PC-3 (cell line): Measurements from ENCODE around the gene MCUB. TPM values are rescaled to one million over a fixed set of nuclear protein-coding genes. Genes with fewer than 3 reads are reported as not detected.
"Not testable (repeated sequence)": the region's sequence is repeated elsewhere in the genome, so short reads cannot be mapped to it uniquely, and the experiment has no call there.

Source experiments
- ATAC-seq: fragments of 200-7000 bp; cut with Tn5 transposase; 2 replicates; pipeline ENCODE4 v1.9.1; 2020; ENCODE audit warnings: mild to moderate bottlenecking, moderate library complexity
- BruUV-seq: library from RNA; stranded (reverse); fragments of 400-500 nt; replicated peaks from 2 replicates; lab custom pipeline; 2021; lab: Mats Ljungman, UMichigan
- CTCF ChIA-PET: fragments of 300-600 bp; sonication (Branson Sonifier 250); formaldehyde crosslinking; loops from one replicate; lab custom pipeline; 2022; ENCODE audit warnings: antibody characterized with exemption; lab: Charles Lee
- POLR2A ChIA-PET: fragments of 300-600 bp; sonication (Branson Sonifier 250); formaldehyde crosslinking; loops from one replicate; lab custom pipeline; 2022; ENCODE audit warnings: antibody characterized with exemption; ENCODE audit not compliant: unreplicated experiment; lab: Charles Lee
- DNase-seq: peaks from one replicate; pipeline ENCODE4 v3.0.0-alpha.2; 2015
- H2AFZ ChIP-seq: fragments of 300-600 bp; sonication (generic); 2 replicates; pipeline ENCODE4 v1.6.0; 2016; ENCODE audit warnings: antibody characterized with exemption, low read length
- H3F3A ChIP-seq: fragments of 300-600 bp; sonication (generic); one replicate; pipeline ENCODE4 v1.6.0; 2017; ENCODE audit warnings: antibody characterized with exemption, low read length, control low read depth, mild to moderate bottlenecking; ENCODE audit not compliant: unreplicated experiment
- H3K27ac ChIP-seq: fragments of 300-600 bp; sonication (generic); 2 replicates; pipeline ENCODE4 v1.5.1; 2016; ENCODE audit warnings: mild to moderate bottlenecking, low read length
- H3K27me3 ChIP-seq: fragments of 300-600 bp; sonication (generic); 2 replicates; pipeline ENCODE4 v1.6.1; 2016; ENCODE audit warnings: low read length, mixed read lengths
- H3K36me3 ChIP-seq: fragments of 300-600 bp; sonication (generic); 2 replicates; pipeline ENCODE4 v1.6.1; 2016; ENCODE audit warnings: low read depth, mixed run types, low read length, mixed read lengths
- H3K4me1 ChIP-seq: fragments of 300-600 bp; sonication (generic); 2 replicates; pipeline ENCODE4 v1.5.1; 2016; ENCODE audit warnings: low read length; ENCODE audit not compliant: insufficient read depth
- H3K4me2 ChIP-seq: fragments of 300-600 bp; sonication (generic); 2 replicates; pipeline ENCODE4 v1.6.0; 2016; ENCODE audit warnings: low read length
- H3K4me3 ChIP-seq: fragments of 300-600 bp; sonication (generic); 2 replicates; pipeline ENCODE4 v1.5.1; 2016; ENCODE audit warnings: mild to moderate bottlenecking, low read length, mixed read lengths
- H3K79me2 ChIP-seq: fragments of 300-600 bp; sonication (generic); 2 replicates; pipeline ENCODE4 v1.6.1; 2017; ENCODE audit warnings: low read length, mixed read lengths
- H3K9ac ChIP-seq: fragments of 300-600 bp; sonication (generic); 2 replicates; pipeline ENCODE4 v1.6.0; 2016; ENCODE audit warnings: mild to moderate bottlenecking, low read length
- H3K9me2 ChIP-seq: fragments of 300-600 bp; sonication (generic); replicated peaks from 2 replicates; pipeline ENCODE4 v1.6.1; 2016; ENCODE audit warnings: mixed run types, low read length, mixed read lengths
- H3K9me3 ChIP-seq: fragments of 300-600 bp; sonication (generic); 2 replicates; pipeline ENCODE4 v1.6.1; 2016; ENCODE audit warnings: low read length, mixed read lengths
- H4K20me1 ChIP-seq: fragments of 300-600 bp; sonication (generic); 2 replicates; pipeline ENCODE4 v1.6.1; 2016; ENCODE audit warnings: low read length, mixed read lengths
- EZH2 ChIP-seq: fragments of 300-600 bp; sonication (generic); IDR thresholded peaks from one replicate; pipeline ENCODE4 v1.6.1; 2017; ENCODE audit warnings: antibody characterized with exemption, mild to moderate bottlenecking, low read length; ENCODE audit not compliant: unreplicated experiment
- EZH2phosphoT487 ChIP-seq: fragments of 300-600 bp; sonication (generic); IDR thresholded peaks from 2 replicates; pipeline ENCODE4 v1.6.1; 2018; ENCODE audit warnings: mild to moderate bottlenecking, antibody characterized with exemption, low read length, borderline replicate concordance
- intact Hi-C: fragments of 100-400 bp; cut with micrococcal nuclease; formaldehyde crosslinking; loops from 2 replicates; pipeline ENCODE4 v1.9.0; 2023
- total RNA-seq: library from RNA; depleted of rRNA; stranded (reverse); fragments of >200 nt; gene quantifications from 2 replicates; pipeline ENCODE4 v1.2.3, GENCODE V29; 2014
- TF ChIP-seq, protein P1 (sequence below): fragments of 300-600 bp; sonication (generic); conservative IDR thresholded peaks from 2 replicates; pipeline ENCODE4 v1.5.1; 2017; ENCODE audit warnings: antibody characterized with exemption, low read depth, mild to moderate bottlenecking, low read length

The MCUB gene
- total RNA-seq, 1 experiment from 2014 or later, result 18.4 TPM

DNA sequence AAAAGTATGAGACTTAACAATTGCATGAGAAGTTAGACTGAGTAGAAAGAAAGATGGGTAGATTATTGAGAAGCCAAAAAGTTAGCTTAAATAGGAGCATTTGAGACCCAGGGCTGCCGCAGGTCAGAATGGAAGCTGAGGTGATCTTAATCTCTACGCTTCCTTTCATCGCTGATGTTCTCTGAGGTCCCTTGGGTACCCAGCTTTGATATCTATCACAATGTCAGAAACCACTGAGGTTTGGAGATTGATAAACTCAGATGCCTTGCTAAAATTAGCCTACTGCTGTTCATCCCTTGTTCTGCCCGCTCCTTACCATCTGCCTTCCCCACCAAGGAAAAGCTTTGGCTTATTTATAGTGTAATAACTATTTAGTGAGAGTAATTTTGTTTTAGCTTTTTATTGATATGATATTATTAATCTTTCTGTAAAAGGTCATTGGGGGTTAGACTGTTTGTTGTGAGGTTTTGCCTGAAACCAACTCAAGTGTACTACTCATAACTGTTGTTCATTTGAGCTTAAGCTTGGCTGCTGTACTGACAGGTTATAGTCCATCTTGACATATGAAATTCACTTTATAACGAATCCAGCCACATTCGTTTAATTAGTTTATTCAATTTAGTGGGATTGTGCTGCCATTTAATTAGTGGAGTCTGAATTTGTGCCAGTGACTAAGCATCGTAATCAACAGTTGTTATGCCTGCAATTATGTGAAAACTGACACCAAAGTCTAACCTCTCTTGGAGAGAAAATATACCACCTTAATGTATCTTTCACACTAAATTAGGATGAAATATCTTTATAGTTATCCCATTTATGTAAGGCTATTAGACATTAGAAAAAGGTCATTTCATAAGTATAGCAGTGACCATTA is 15.1 kb downstream of the MCUB start:
- CTCF ChIA-PET, result no interaction called here
- no TSS peak for BruUV-seq

DNA sequence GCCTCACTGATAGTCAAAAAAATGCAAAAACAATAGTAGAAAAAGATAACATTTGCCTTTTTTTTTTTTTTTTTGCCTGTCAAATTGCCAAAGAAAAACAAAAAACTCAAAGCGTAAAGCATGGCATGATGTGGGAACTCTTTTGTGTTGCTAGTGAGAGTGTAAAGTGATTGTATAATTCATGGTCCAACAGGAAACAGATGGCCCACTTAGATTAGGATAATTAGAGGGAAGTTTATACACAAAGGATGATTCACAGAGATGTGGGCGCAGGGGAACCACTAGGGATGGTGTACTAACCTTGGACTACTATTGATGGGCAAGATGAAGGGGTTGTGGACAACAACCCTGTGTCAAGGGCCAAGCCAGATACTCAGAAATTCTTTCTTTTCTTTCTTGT is 16.4 kb downstream of the MCUB start:
- H3K4me1 ChIP-seq, result no peaks in the 10 kb centered on the region
- H3K79me2 ChIP-seq, result no peaks in the 10 kb centered on the region
- ATAC-seq, result no peak
- no peak overlapping the region for H2AFZ ChIP-seq
- H3K9ac ChIP-seq, result no peak overlapping the region
- H3K27ac ChIP-seq, result no peak overlapping the region
- H3K36me3 ChIP-seq, result no peaks in the 10 kb centered on the region
- ChIA-PET CTCF (no interaction called here), POLR2A (no interaction called here)
- H3K4me3 ChIP-seq, result no peak overlapping the region
- H3K27me3 ChIP-seq, result no peaks in the 10 kb centered on the region
- H3K9me3 ChIP-seq, result no peaks in the 10 kb centered on the region
- TF ChIP-seq EZH2 (no peak), EZH2phosphoT487 (no peak)
- TF ChIP-seq, protein P1, sequence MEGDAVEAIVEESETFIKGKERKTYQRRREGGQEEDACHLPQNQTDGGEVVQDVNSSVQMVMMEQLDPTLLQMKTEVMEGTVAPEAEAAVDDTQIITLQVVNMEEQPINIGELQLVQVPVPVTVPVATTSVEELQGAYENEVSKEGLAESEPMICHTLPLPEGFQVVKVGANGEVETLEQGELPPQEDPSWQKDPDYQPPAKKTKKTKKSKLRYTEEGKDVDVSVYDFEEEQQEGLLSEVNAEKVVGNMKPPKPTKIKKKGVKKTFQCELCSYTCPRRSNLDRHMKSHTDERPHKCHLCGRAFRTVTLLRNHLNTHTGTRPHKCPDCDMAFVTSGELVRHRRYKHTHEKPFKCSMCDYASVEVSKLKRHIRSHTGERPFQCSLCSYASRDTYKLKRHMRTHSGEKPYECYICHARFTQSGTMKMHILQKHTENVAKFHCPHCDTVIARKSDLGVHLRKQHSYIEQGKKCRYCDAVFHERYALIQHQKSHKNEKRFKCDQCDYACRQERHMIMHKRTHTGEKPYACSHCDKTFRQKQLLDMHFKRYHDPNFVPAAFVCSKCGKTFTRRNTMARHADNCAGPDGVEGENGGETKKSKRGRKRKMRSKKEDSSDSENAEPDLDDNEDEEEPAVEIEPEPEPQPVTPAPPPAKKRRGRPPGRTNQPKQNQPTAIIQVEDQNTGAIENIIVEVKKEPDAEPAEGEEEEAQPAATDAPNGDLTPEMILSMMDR, result no peak
- intact Hi-C loops, result no loop called here
- no peaks in the 10 kb centered on the region for H3K9me2 ChIP-seq
- BruUV-seq, result no TSS peak
- no peaks in the 10 kb centered on the region for H4K20me1 ChIP-seq
- no peak for DNase-seq
- H3F3A ChIP-seq, result no peaks in the 10 kb centered on the region
- no peak overlapping the region for H3K4me2 ChIP-seq

More for the DNA sequence above, 15.1 kb downstream of the MCUB start:
- H3K79me2 ChIP-seq, result no peaks in the 10 kb centered on the region
- no peak overlapping the region for H3K27ac ChIP-seq
- ATAC-seq, result no peak
- H3F3A ChIP-seq, result no peaks in the 10 kb centered on the region
- no peaks in the 10 kb centered on the region for H3K4me1 ChIP-seq
- no peaks in the 10 kb centered on the region for H3K9me3 ChIP-seq
- DNase-seq, result no peak
- H3K27me3 ChIP-seq, result no peaks in the 10 kb centered on the region
- no peak overlapping the region for H3K4me3 ChIP-seq
- no peaks in the 10 kb centered on the region for H3K36me3 ChIP-seq
- H2AFZ ChIP-seq, result no peak overlapping the region
- no peaks in the 10 kb centered on the region for H4K20me1 ChIP-seq
- intact Hi-C loops, result no loop called here
- TF ChIP-seq EZH2 (no peak), EZH2phosphoT487 (no peak)
- TF ChIP-seq, protein P1, result no peak
- no peak overlapping the region for H3K9ac ChIP-seq
- no peak overlapping the region for H3K4me2 ChIP-seq
- no peaks in the 10 kb centered on the region for H3K9me2 ChIP-seq
- POLR2A ChIA-PET, result no interaction called here

DNA sequence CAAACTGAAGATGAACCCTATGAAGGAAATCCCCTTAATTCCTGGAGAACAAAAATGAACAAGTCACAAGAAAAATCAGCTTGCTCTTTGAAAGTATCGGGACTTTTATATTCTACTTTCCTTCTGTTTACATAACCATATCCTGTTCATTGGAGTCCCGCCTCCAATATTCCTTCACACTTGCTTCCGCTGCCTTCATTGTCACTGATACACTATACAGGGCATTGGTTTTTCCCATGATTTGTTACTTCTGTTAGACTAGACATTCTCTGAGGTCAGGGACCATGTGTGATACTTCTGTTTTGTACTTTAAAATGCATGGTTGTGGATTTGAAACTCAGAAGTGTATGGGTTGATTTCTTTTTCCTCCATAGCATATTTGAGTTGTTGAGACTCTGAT is 18.8 kb downstream of the MCUB start:
- Histone ChIP-seq H3K36me3 (no peaks in the 10 kb centered on the region), H3K9ac (no peak overlapping the region), H3F3A (no peaks in the 10 kb centered on the region), H3K4me1 (no peaks in the 10 kb centered on the region), H2AFZ (no peak overlapping the region), H3K79me2 (no peaks in the 10 kb centered on the region), H4K20me1 (no peaks in the 10 kb centered on the region), H3K4me2 (no peak overlapping the region), H3K9me3 (no peaks in the 10 kb centered on the region), H3K27ac (no peak overlapping the region), H3K4me3 (no peak overlapping the region), H3K27me3 (no peaks in the 10 kb centered on the region), H3K9me2 (no peaks in the 10 kb centered on the region)
- TF ChIP-seq, protein P1, result no peak
- TF ChIP-seq EZH2phosphoT487 (no peak), EZH2 (no peak)
- ATAC-seq (no peak), DNase-seq (no peak)
- no TSS peak for BruUV-seq
- ChIA-PET CTCF (no interaction called here), POLR2A (no interaction called here)
- intact Hi-C loops, result no loop called here

DNA sequence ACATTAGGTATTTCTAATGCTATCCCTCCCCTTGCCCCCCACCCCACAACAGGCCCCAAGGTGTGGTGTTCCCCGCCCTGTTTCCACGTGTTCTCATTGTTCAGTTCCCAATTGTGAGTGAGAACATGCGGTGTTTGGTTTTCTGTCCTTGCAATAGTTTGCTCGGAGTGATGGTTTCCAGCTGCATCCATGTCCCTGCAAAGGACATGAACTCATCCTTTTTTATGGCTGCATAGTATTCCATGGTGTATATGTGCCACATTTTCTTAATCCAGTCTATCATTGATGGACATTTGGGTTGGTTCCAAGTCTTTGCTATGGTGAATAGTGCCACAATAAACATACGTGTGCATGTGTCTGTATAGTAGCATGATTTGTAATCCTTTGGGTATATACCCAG is 20.0 kb downstream of the MCUB start:
- H3K9me3 ChIP-seq, H3K4me1 ChIP-seq, H2AFZ ChIP-seq, H3K27me3 ChIP-seq, H3K36me3 ChIP-seq, H4K20me1 ChIP-seq, H3K27ac ChIP-seq, intact Hi-C loops, H3F3A ChIP-seq, ATAC-seq, H3K9me2 ChIP-seq, CTCF ChIA-PET, DNase-seq, H3K4me3 ChIP-seq, BruUV-seq, H3K4me2 ChIP-seq, POLR2A ChIA-PET, H3K79me2 ChIP-seq, H3K9ac ChIP-seq: not testable (repeated sequence)
